Measurements from ENCODE around the gene DBT. TPM values are rescaled to one million over a fixed set of nuclear protein-coding genes. Genes with fewer than 3 reads are reported as not detected.

Gene DBT
- total and polyA plus RNA-seq, 2 of the 13 experiments (the other 11 are each of a cell fraction or from before 2014, with no cell fraction given), result 3.3 to 10.2 TPM

DNA sequence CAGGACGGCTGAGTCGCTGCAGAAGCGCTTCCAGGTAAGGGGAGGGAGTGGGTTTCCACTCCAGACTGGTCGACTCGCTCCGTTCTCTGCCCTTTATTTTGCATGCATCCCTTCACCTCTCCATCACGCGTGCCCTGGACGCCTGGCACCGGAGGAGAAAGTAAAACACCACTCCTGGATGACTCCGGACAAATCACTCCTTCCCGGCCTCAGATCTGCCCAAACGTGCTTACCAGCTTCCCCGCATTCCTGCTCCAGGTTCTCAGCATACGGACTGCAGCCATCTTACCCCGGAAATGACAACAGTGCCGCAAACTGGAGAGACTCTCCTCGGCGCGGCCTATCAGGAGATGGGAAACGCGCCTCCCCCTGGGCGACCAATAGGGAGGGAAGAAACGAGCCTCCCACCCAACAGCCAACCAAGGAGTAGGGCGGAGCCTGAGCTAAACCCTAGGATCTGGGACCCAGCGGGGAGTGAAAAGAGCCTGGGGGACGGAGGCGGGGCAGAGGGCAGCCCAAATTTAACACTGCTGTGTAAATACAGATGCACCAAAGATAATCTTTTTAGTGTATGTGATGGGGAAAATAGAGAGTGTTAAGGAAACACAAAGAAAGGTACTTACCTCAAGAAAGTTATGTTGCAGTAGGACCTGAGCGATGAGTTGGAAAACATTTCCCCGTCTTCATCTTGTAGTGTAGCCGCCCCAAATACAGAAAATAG, at the start of gene DBT (continued):
- 0 out of 2 replicates have a peak, but pooled peaks have one; percentile 54 for TF ChIP-seq ZBTB42 (CRISPR knock-in tag; IDR thresholded peaks at IDR 0.05)
- TF ChIP-seq, protein P1, sequence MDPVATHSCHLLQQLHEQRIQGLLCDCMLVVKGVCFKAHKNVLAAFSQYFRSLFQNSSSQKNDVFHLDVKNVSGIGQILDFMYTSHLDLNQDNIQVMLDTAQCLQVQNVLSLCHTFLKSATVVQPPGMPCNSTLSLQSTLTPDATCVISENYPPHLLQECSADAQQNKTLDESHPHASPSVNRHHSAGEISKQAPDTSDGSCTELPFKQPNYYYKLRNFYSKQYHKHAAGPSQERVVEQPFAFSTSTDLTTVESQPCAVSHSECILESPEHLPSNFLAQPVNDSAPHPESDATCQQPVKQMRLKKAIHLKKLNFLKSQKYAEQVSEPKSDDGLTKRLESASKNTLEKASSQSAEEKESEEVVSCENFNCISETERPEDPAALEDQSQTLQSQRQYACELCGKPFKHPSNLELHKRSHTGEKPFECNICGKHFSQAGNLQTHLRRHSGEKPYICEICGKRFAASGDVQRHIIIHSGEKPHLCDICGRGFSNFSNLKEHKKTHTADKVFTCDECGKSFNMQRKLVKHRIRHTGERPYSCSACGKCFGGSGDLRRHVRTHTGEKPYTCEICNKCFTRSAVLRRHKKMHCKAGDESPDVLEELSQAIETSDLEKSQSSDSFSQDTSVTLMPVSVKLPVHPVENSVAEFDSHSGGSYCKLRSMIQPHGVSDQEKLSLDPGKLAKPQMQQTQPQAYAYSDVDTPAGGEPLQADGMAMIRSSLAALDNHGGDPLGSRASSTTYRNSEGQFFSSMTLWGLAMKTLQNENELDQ (CRISPR knock-in tag; IDR thresholded peaks at IDR 0.05; ENCODE audit: borderline replicate concordance), result no peak
- TF ChIP-seq BRD4 (CRISPR knock-in tag; IDR thresholded peaks at IDR 0.05), result no peak
- 0 out of 2 replicates have a peak, but pooled peaks have one; percentile 66 for TF ChIP-seq HMG20B (CRISPR knock-in tag; conservative IDR thresholded peaks at IDR 0.05)
- no peak for TF ChIP-seq RNF2 (conservative IDR thresholded peaks at IDR 0.05; ENCODE audit: low read depth)
- TF ChIP-seq PHF8 (CRISPR knock-in tag; IDR thresholded peaks at IDR 0.05), result peak; percentile 88
- TF ChIP-seq, protein P2, sequence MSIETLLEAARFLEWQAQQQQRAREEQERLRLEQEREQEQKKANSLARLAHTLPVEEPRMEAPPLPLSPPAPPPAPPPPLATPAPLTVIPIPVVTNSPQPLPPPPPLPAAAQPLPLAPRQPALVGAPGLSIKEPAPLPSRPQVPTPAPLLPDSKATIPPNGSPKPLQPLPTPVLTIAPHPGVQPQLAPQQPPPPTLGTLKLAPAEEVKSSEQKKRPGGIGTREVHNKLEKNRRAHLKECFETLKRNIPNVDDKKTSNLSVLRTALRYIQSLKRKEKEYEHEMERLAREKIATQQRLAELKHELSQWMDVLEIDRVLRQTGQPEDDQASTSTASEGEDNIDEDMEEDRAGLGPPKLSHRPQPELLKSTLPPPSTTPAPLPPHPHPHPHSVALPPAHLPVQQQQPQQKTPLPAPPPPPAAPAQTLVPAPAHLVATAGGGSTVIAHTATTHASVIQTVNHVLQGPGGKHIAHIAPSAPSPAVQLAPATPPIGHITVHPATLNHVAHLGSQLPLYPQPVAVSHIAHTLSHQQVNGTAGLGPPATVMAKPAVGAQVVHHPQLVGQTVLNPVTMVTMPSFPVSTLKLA (IDR thresholded peaks at IDR 0.05), result no peak
- TF ChIP-seq, protein P3, sequence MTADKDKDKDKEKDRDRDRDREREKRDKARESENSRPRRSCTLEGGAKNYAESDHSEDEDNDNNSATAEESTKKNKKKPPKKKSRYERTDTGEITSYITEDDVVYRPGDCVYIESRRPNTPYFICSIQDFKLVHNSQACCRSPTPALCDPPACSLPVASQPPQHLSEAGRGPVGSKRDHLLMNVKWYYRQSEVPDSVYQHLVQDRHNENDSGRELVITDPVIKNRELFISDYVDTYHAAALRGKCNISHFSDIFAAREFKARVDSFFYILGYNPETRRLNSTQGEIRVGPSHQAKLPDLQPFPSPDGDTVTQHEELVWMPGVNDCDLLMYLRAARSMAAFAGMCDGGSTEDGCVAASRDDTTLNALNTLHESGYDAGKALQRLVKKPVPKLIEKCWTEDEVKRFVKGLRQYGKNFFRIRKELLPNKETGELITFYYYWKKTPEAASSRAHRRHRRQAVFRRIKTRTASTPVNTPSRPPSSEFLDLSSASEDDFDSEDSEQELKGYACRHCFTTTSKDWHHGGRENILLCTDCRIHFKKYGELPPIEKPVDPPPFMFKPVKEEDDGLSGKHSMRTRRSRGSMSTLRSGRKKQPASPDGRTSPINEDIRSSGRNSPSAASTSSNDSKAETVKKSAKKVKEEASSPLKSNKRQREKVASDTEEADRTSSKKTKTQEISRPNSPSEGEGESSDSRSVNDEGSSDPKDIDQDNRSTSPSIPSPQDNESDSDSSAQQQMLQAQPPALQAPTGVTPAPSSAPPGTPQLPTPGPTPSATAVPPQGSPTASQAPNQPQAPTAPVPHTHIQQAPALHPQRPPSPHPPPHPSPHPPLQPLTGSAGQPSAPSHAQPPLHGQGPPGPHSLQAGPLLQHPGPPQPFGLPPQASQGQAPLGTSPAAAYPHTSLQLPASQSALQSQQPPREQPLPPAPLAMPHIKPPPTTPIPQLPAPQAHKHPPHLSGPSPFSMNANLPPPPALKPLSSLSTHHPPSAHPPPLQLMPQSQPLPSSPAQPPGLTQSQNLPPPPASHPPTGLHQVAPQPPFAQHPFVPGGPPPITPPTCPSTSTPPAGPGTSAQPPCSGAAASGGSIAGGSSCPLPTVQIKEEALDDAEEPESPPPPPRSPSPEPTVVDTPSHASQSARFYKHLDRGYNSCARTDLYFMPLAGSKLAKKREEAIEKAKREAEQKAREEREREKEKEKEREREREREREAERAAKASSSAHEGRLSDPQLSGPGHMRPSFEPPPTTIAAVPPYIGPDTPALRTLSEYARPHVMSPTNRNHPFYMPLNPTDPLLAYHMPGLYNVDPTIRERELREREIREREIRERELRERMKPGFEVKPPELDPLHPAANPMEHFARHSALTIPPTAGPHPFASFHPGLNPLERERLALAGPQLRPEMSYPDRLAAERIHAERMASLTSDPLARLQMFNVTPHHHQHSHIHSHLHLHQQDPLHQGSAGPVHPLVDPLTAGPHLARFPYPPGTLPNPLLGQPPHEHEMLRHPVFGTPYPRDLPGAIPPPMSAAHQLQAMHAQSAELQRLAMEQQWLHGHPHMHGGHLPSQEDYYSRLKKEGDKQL (CRISPR knock-in tag; IDR thresholded peaks at IDR 0.05; ENCODE audit: low read depth), result 0 out of 2 replicates have a peak, but pooled peaks have one; percentile 32
- TF ChIP-seq BORCS8-MEF2B (CRISPR knock-in tag; IDR thresholded peaks at IDR 0.05), result peak; percentile 82
- TF ChIP-seq ASH2L (IDR thresholded peaks at IDR 0.05; ENCODE audit: insufficient read length, low read depth, low read length), result peak; percentile 76
- TF ChIP-seq SRSF1 (optimal IDR thresholded peaks at IDR 0.05; ENCODE audit: low read depth, low read length), result peak; percentile 79
- no peak for TF ChIP-seq AKAP8 (CRISPR knock-in tag; IDR thresholded peaks at IDR 0.05)
- no peak for TF ChIP-seq ARNTL (CRISPR knock-in tag; IDR thresholded peaks at IDR 0.05)
- TF ChIP-seq, protein P4, sequence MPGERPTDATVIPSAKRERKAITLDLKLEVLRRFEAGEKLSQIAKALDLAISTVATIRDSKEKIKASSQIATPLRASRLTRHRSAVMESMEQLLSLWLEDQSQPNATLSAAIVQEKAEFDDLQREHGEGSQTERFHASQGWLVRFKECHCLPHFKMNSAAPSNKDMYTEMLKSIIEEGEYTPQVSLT (CRISPR knock-in tag; IDR thresholded peaks at IDR 0.05; ENCODE audit: borderline replicate concordance, low read depth), result no peak
- TF ChIP-seq, protein P5, sequence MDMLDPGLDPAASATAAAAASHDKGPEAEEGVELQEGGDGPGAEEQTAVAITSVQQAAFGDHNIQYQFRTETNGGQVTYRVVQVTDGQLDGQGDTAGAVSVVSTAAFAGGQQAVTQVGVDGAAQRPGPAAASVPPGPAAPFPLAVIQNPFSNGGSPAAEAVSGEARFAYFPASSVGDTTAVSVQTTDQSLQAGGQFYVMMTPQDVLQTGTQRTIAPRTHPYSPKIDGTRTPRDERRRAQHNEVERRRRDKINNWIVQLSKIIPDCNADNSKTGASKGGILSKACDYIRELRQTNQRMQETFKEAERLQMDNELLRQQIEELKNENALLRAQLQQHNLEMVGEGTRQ (IDR thresholded peaks at IDR 0.05; ENCODE audit: low read depth, low read length), result no peak
- TF ChIP-seq, protein P5 (CRISPR knock-in tag; IDR thresholded peaks at IDR 0.05; ENCODE audit: borderline replicate concordance), result no peak
- no peak for TF ChIP-seq MBNL3 (CRISPR knock-in tag; conservative IDR thresholded peaks at IDR 0.05)
